ENCODE measurements around the gene ASIP. TPM values are rescaled to one million over a fixed set of nuclear protein-coding genes. Genes with fewer than 3 reads are reported as not detected.
"Not testable (repeated sequence)": the region's sequence is repeated elsewhere in the genome, so short reads cannot be mapped to it uniquely, and the experiment has no call there.

The ASIP gene
- total and polyA plus RNA-seq, 2 experiments from 2014 or later, result 0.67 TPM; not detected in 1

- Histone ChIP-seq H3K9me3 (ENCODE audit: low read depth) (no peaks in the 10 kb centered on the region), H3K27ac (no peak overlapping the region), H3K36me3 (no peaks in the 10 kb centered on the region), H3K4me1 (ENCODE audit: low read depth) (no peaks in the 10 kb centered on the region), H3K27me3 (no peaks in the 10 kb centered on the region), H3K4me3 (no peak overlapping the region)
- no peak for DNase-seq (ENCODE audit: low read depth in 1 of 2, low spot score in 1 of 2)
- no peak for TF ChIP-seq CTCF (IDR thresholded peaks at IDR 0.05; ENCODE audit: low read depth, low read length)
Observed at GRCh38 chr20:34233687-34234086, 7.5 kb upstream of the ASIP start.

GRCh38 chr20:34235875-34236274 lies 5.3 kb upstream of the ASIP start:
- DNase-seq (ENCODE audit: low read depth in 1 of 2, low spot score in 1 of 2), result no peak
- H3K27me3 ChIP-seq, result no peaks in the 10 kb centered on the region
- H3K4me3 ChIP-seq, result no peak overlapping the region
- H3K9me3 ChIP-seq (ENCODE audit: low read depth), result no peaks in the 10 kb centered on the region
- H3K36me3 ChIP-seq, result no peaks in the 10 kb centered on the region
- no peaks in the 10 kb centered on the region for H3K4me1 ChIP-seq (ENCODE audit: low read depth)
- H3K27ac ChIP-seq, result no peak overlapping the region
- no peak for TF ChIP-seq CTCF (IDR thresholded peaks at IDR 0.05; ENCODE audit: low read depth, low read length)

GRCh38 chr20:34237942-34238341 lies 3.3 kb upstream of the ASIP start:
- H3K27me3 ChIP-seq, result no peaks in the 10 kb centered on the region
- H3K4me1 ChIP-seq (ENCODE audit: low read depth), result no peaks in the 10 kb centered on the region
- no peaks in the 10 kb centered on the region for H3K9me3 ChIP-seq (ENCODE audit: low read depth)
- H3K27ac ChIP-seq, result no peak overlapping the region
- no peak overlapping the region for H3K4me3 ChIP-seq
- no peak for TF ChIP-seq CTCF (IDR thresholded peaks at IDR 0.05; ENCODE audit: low read depth, low read length)
- no peaks in the 10 kb centered on the region for H3K36me3 ChIP-seq
- DNase-seq (ENCODE audit: low read depth in 1 of 2, low spot score in 1 of 2), result no peak

GRCh38 chr20:34240121-34240520 lies 1.1 kb upstream of the ASIP start:
- Histone ChIP-seq H3K27me3 (no peaks in the 10 kb centered on the region), H3K27ac (no peak overlapping the region), H3K9me3 (ENCODE audit: low read depth) (no peaks in the 10 kb centered on the region), H3K36me3 (no peaks in the 10 kb centered on the region), H3K4me1 (ENCODE audit: low read depth) (no peaks in the 10 kb centered on the region), H3K4me3 (no peak overlapping the region)
- no peak for DNase-seq (ENCODE audit: low read depth in 1 of 2, low spot score in 1 of 2)
- no peak for TF ChIP-seq CTCF (IDR thresholded peaks at IDR 0.05; ENCODE audit: low read depth, low read length)

GRCh38 chr20:34242015-34242414 lies 792 bp downstream of the ASIP start:
- DNase-seq (ENCODE audit: low read depth in 1 of 2, low spot score in 1 of 2); H3K27me3 ChIP-seq; H3K9me3 ChIP-seq (ENCODE audit: low read depth); H3K27ac ChIP-seq; H3K4me1 ChIP-seq (ENCODE audit: low read depth); H3K36me3 ChIP-seq; H3K4me3 ChIP-seq: not testable (repeated sequence)

GRCh38 chr20:34242879-34243278 lies 1.7 kb downstream of the ASIP start:
- DNase-seq (ENCODE audit: low read depth in 1 of 2, low spot score in 1 of 2), result no peak
- Histone ChIP-seq H3K4me1 (ENCODE audit: low read depth) (no peaks in the 10 kb centered on the region), H3K27me3 (no peaks in the 10 kb centered on the region), H3K36me3 (no peaks in the 10 kb centered on the region), H3K27ac (no peak overlapping the region), H3K9me3 (ENCODE audit: low read depth) (no peaks in the 10 kb centered on the region), H3K4me3 (no peak overlapping the region)
- no peak for TF ChIP-seq CTCF (IDR thresholded peaks at IDR 0.05; ENCODE audit: low read depth, low read length)

Data from cardiac muscle cell (in vitro differentiated cells and primary cell).